Measurements from ENCODE around the gene TKTL1.

DNA sequence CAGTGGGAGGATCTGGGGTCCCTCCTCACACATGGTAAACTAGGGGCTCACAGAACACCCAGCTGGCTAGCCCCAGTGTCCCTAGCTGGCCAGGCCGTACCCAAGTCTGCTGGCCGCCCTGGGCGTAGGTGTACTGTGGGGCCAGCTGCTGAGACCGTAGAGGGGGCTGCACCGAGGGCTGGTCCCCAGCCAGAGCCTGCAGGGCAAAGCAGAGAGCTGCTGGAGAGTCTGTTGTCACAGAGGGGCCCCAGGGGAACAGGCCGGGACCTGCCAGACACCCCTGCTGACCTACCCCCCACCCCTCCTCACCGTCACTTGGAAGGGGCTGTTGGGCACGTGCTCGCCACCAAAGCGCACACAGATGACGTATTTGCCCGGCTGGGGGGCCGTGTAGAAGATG, 58.9 kb downstream of the TKTL1 start:
- TF ChIP-seq, protein P1, sequence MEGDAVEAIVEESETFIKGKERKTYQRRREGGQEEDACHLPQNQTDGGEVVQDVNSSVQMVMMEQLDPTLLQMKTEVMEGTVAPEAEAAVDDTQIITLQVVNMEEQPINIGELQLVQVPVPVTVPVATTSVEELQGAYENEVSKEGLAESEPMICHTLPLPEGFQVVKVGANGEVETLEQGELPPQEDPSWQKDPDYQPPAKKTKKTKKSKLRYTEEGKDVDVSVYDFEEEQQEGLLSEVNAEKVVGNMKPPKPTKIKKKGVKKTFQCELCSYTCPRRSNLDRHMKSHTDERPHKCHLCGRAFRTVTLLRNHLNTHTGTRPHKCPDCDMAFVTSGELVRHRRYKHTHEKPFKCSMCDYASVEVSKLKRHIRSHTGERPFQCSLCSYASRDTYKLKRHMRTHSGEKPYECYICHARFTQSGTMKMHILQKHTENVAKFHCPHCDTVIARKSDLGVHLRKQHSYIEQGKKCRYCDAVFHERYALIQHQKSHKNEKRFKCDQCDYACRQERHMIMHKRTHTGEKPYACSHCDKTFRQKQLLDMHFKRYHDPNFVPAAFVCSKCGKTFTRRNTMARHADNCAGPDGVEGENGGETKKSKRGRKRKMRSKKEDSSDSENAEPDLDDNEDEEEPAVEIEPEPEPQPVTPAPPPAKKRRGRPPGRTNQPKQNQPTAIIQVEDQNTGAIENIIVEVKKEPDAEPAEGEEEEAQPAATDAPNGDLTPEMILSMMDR (conservative IDR thresholded peaks at IDR 0.05; ENCODE audit: low read depth, low read length): no peak
- TF ChIP-seq POLR2A (IDR thresholded peaks at IDR 0.05; ENCODE audit: low read depth, low read length) (no peak), CEBPB (IDR thresholded peaks at IDR 0.05; ENCODE audit: low read depth, low read length) (no peak), RFX5 (IDR thresholded peaks at IDR 0.05; ENCODE audit: low read depth, low read length) (no peak)
